GM23338 (cell line): ENCODE results near the gene CCR6. TPM values are rescaled to one million over a fixed set of nuclear protein-coding genes. Genes with fewer than 3 reads are reported as not detected.

Experiments used
- ATAC-seq: fragments of 200-7000 bp; cut with Tn5 transposase; 3 replicates; pipeline ENCODE4 v1.9.1; 2020
- DNase-seq: peaks from one replicate; pipeline ENCODE4 v3.0.0-alpha.2; 2015; ENCODE audit warnings: low spot score
- H2AFZ ChIP-seq: fragments of 200-600 bp; sonication (generic); 2 replicates; pipeline ENCODE4 v1.8.0; 2016; ENCODE audit warnings: antibody characterized with exemption, mild to moderate bottlenecking, moderate library complexity
- H3F3A ChIP-seq: fragments of 200-600 bp; sonication (generic); replicated peaks from 2 replicates; pipeline ENCODE4 v1.8.0; 2017; ENCODE audit warnings: antibody characterized with exemption, mixed run types, low read depth
- H3K27ac ChIP-seq: fragments of 200-600 bp; sonication (generic); 2 replicates; pipeline ENCODE4 v1.6.1; 2016; ENCODE audit warnings: low read depth
- H3K27me3 ChIP-seq: fragments of 200-600 bp; sonication (generic); 2 replicates; pipeline ENCODE4 v1.8.0; 2016; ENCODE audit warnings: mild to moderate bottlenecking, mixed run types, moderate library complexity; ENCODE audit not compliant: insufficient read depth
- H3K36me3 ChIP-seq: fragments of 200-600 bp; sonication (generic); 2 replicates; pipeline ENCODE4 v1.8.0; 2016; ENCODE audit warnings: mild to moderate bottlenecking; ENCODE audit not compliant: insufficient read depth
- H3K4me1 ChIP-seq: fragments of 200-600 bp; sonication (generic); 2 replicates; pipeline ENCODE4 v1.8.0; 2016; ENCODE audit warnings: mild to moderate bottlenecking, moderate library complexity; ENCODE audit not compliant: insufficient read depth
- H3K4me2 ChIP-seq: fragments of 200-600 bp; sonication (generic); 2 replicates; pipeline ENCODE4 v1.7.1; 2017; ENCODE audit warnings: mixed run types
- H3K4me3 ChIP-seq: fragments of 200-600 bp; sonication (generic); 2 replicates; pipeline ENCODE4 v1.6.1; 2016; ENCODE audit warnings: mixed run types
- H3K79me2 ChIP-seq: fragments of 200-600 bp; sonication (generic); replicated peaks from 2 replicates; pipeline ENCODE4 v1.8.0; 2017; ENCODE audit warnings: mild to moderate bottlenecking; ENCODE audit not compliant: insufficient read depth
- H3K9me2 ChIP-seq: fragments of 200-600 bp; sonication (generic); 2 replicates; pipeline ENCODE4 v1.8.0; 2017; ENCODE audit not compliant: insufficient read depth
- H4K20me1 ChIP-seq: fragments of 200-600 bp; sonication (generic); replicated peaks from 2 replicates; pipeline ENCODE4 v1.8.0; 2017; ENCODE audit warnings: mild to moderate bottlenecking; ENCODE audit not compliant: insufficient read depth
- H3K27ac Mint-ChIP-seq: 2 replicates; pipeline ENCODE4 v1.8.0; 2020; ENCODE audit warnings: inconsistent platforms, mild to moderate bottlenecking, moderate library complexity, mixed read lengths
- H3K27me3 Mint-ChIP-seq: 3 replicates; pipeline ENCODE4 v1.8.0; 2022; ENCODE audit warnings: low read depth, mild to moderate bottlenecking, moderate library complexity, mixed read lengths, inconsistent platforms; ENCODE audit not compliant: insufficient read depth, poor library complexity
- H3K36me3 Mint-ChIP-seq: 3 replicates; pipeline ENCODE4 v1.8.0; 2021; ENCODE audit warnings: low read depth, mild to moderate bottlenecking, inconsistent platforms, moderate library complexity, mixed read lengths
- H3K4me1 Mint-ChIP-seq: 3 replicates; pipeline ENCODE4 v1.8.0; 2020; ENCODE audit warnings: mild to moderate bottlenecking, inconsistent platforms, mixed read lengths
- H3K4me3 Mint-ChIP-seq: 3 replicates; pipeline ENCODE4 v1.8.0; 2021; ENCODE audit warnings: moderate library complexity, mild to moderate bottlenecking, inconsistent platforms, mixed read lengths
- H3K9me3 Mint-ChIP-seq: 3 replicates; pipeline ENCODE4 v1.8.0; 2020; ENCODE audit warnings: moderate library complexity, mild to moderate bottlenecking, inconsistent platforms, mixed read lengths
- CREB1 ChIP-seq: fragments of 250-450 bp; sonication (Bioruptor Pico); IDR thresholded peaks from 2 replicates; pipeline ENCODE4 v1.5.0; 2020; ENCODE audit warnings: low read depth, mild to moderate bottlenecking, moderate library complexity
- EZH2phosphoT487 ChIP-seq: fragments of 200-600 bp; sonication (generic); IDR thresholded peaks from one replicate; pipeline ENCODE4 v1.8.1; 2018; ENCODE audit warnings: antibody characterized with exemption; ENCODE audit not compliant: unreplicated experiment
- JUNB ChIP-seq: IDR thresholded peaks from one replicate; pipeline ENCODE4 v1.6.1; 2016; ENCODE audit warnings: antibody characterized with exemption; ENCODE audit not compliant: unreplicated experiment
- POLR2AphosphoS5 ChIP-seq: IDR thresholded peaks from 2 replicates; pipeline ENCODE4 v1.6.1; 2016; ENCODE audit warnings: antibody characterized with exemption, low read depth
- ZNF114 ChIP-seq: fragments of 250-450 bp; sonication (Bioruptor Pico); IDR thresholded peaks from 2 replicates; pipeline ENCODE4 v1.5.0; 2020; ENCODE audit warnings: mild to moderate bottlenecking, moderate library complexity
- polyA plus RNA-seq: library from polyadenylated mRNA; unstranded; fragments of >200 nt; fragmentation: Nextera tagmentation; extraction: Ambion mirVana; gene quantifications from 2 replicates; pipeline ENCODE4 v1.2.1, GENCODE V29; 2016
- total RNA-seq: library from RNA; depleted of rRNA; stranded (reverse); fragments of >200 nt; shearing (Covaris generic); gene quantifications from 2 replicates; pipeline ENCODE4 v1.2.3, GENCODE V29; 2014
- TF ChIP-seq, protein P1 (sequence below): IDR thresholded peaks from 2 replicates; pipeline ENCODE4 v1.6.1; 2016; ENCODE audit warnings: antibody characterized with exemption
- TF ChIP-seq, protein P2 (sequence below): IDR thresholded peaks from one replicate; pipeline ENCODE4 v1.6.1; 2018; ENCODE audit warnings: antibody characterized with exemption; ENCODE audit not compliant: unreplicated experiment
- TF ChIP-seq, protein P3 (sequence below): fragments of 250-450 bp; sonication (Bioruptor Pico); IDR thresholded peaks from 2 replicates; pipeline ENCODE4 v1.5.0; 2020; ENCODE audit warnings: mild to moderate bottlenecking, moderate library complexity

CCR6 gene
- total and polyA plus RNA-seq, 2 experiments from 2014 or later, result not detected

GRCh38 chr6:167106406-167106805, 16.5 kb upstream of the CCR6 start:
- DNase-seq (no peak), ATAC-seq (no peak)
- Mint-ChIP-seq H3K9me3 (no peaks in the 10 kb centered on the region), H3K36me3 (no peaks in the 10 kb centered on the region), H3K4me1 (peaks cover 4% of the 10 kb centered on the region; the same call in 1 of the 3 replicates), H3K4me3 (no peak overlapping the region), H3K27ac (no peak overlapping the region), H3K27me3 (peaks cover 8% of the 10 kb centered on the region)
- H3K4me3 ChIP-seq, result no peak overlapping the region
- no peak overlapping the region for H3K27ac ChIP-seq
- no peaks in the 10 kb centered on the region for H3K36me3 ChIP-seq
- no peaks in the 10 kb centered on the region for H3K9me2 ChIP-seq
- H3K4me1 ChIP-seq, result no peaks in the 10 kb centered on the region
- no peak overlapping the region for H2AFZ ChIP-seq
- H4K20me1 ChIP-seq, result no peaks in the 10 kb centered on the region
- no peak overlapping the region for H3K4me2 ChIP-seq
- no peaks in the 10 kb centered on the region for H3K27me3 ChIP-seq
- H3F3A ChIP-seq, result no peaks in the 10 kb centered on the region
- TF ChIP-seq POLR2AphosphoS5 (no peak), CREB1 (CRISPR knock-in tag) (no peak), ZNF114 (CRISPR knock-in tag) (no peak), JUNB (no peak)
- TF ChIP-seq, protein P1, sequence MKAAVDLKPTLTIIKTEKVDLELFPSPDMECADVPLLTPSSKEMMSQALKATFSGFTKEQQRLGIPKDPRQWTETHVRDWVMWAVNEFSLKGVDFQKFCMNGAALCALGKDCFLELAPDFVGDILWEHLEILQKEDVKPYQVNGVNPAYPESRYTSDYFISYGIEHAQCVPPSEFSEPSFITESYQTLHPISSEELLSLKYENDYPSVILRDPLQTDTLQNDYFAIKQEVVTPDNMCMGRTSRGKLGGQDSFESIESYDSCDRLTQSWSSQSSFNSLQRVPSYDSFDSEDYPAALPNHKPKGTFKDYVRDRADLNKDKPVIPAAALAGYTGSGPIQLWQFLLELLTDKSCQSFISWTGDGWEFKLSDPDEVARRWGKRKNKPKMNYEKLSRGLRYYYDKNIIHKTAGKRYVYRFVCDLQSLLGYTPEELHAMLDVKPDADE, result no peak
- TF ChIP-seq, protein P2, sequence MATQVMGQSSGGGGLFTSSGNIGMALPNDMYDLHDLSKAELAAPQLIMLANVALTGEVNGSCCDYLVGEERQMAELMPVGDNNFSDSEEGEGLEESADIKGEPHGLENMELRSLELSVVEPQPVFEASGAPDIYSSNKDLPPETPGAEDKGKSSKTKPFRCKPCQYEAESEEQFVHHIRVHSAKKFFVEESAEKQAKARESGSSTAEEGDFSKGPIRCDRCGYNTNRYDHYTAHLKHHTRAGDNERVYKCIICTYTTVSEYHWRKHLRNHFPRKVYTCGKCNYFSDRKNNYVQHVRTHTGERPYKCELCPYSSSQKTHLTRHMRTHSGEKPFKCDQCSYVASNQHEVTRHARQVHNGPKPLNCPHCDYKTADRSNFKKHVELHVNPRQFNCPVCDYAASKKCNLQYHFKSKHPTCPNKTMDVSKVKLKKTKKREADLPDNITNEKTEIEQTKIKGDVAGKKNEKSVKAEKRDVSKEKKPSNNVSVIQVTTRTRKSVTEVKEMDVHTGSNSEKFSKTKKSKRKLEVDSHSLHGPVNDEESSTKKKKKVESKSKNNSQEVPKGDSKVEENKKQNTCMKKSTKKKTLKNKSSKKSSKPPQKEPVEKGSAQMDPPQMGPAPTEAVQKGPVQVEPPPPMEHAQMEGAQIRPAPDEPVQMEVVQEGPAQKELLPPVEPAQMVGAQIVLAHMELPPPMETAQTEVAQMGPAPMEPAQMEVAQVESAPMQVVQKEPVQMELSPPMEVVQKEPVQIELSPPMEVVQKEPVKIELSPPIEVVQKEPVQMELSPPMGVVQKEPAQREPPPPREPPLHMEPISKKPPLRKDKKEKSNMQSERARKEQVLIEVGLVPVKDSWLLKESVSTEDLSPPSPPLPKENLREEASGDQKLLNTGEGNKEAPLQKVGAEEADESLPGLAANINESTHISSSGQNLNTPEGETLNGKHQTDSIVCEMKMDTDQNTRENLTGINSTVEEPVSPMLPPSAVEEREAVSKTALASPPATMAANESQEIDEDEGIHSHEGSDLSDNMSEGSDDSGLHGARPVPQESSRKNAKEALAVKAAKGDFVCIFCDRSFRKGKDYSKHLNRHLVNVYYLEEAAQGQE, result no peak
- H3K79me2 ChIP-seq, result no peaks in the 10 kb centered on the region

DNA sequence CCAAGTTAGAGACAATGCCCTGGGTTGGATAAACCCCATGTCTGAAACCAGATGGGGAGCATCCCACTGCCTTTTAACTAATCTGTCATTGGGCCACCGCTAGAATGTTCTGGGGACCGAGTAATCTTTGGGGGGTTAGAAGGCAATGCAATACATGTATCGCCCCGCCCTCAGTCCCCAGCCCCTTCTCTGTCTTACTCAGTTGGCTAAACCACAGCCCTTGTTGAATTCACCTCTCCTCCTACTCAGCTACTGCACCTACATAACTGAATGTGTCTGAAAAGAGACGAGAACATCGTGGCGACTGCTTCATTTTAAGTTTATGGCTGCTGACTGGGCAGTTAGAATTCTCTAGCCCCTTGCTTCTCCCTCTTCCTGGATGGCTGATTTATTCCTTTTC, 15.1 kb upstream of the CCR6 start:
- Histone ChIP-seq H3K4me3 (no peak overlapping the region), H3K9me2 (no peaks in the 10 kb centered on the region), H3K27ac (no peak overlapping the region), H3K4me2 (no peak overlapping the region), H3K36me3 (no peaks in the 10 kb centered on the region), H4K20me1 (no peaks in the 10 kb centered on the region), H3F3A (no peaks in the 10 kb centered on the region), H3K27me3 (no peaks in the 10 kb centered on the region), H3K79me2 (no peaks in the 10 kb centered on the region), H2AFZ (no peak overlapping the region), H3K4me1 (no peaks in the 10 kb centered on the region)
- peaks cover 8% of the 10 kb centered on the region for H3K27me3 Mint-ChIP-seq
- no peaks in the 10 kb centered on the region for H3K9me3 Mint-ChIP-seq
- no peaks in the 10 kb centered on the region; the same call in 2 of the 3 replicates for H3K4me1 Mint-ChIP-seq
- H3K4me3 Mint-ChIP-seq, result no peak overlapping the region
- no peak overlapping the region for H3K27ac Mint-ChIP-seq
- ATAC-seq, result no peak
- DNase-seq, result no peak
- H3K36me3 Mint-ChIP-seq, result no peaks in the 10 kb centered on the region
- TF ChIP-seq EZH2phosphoT487, result no peak
- TF ChIP-seq, protein P3, sequence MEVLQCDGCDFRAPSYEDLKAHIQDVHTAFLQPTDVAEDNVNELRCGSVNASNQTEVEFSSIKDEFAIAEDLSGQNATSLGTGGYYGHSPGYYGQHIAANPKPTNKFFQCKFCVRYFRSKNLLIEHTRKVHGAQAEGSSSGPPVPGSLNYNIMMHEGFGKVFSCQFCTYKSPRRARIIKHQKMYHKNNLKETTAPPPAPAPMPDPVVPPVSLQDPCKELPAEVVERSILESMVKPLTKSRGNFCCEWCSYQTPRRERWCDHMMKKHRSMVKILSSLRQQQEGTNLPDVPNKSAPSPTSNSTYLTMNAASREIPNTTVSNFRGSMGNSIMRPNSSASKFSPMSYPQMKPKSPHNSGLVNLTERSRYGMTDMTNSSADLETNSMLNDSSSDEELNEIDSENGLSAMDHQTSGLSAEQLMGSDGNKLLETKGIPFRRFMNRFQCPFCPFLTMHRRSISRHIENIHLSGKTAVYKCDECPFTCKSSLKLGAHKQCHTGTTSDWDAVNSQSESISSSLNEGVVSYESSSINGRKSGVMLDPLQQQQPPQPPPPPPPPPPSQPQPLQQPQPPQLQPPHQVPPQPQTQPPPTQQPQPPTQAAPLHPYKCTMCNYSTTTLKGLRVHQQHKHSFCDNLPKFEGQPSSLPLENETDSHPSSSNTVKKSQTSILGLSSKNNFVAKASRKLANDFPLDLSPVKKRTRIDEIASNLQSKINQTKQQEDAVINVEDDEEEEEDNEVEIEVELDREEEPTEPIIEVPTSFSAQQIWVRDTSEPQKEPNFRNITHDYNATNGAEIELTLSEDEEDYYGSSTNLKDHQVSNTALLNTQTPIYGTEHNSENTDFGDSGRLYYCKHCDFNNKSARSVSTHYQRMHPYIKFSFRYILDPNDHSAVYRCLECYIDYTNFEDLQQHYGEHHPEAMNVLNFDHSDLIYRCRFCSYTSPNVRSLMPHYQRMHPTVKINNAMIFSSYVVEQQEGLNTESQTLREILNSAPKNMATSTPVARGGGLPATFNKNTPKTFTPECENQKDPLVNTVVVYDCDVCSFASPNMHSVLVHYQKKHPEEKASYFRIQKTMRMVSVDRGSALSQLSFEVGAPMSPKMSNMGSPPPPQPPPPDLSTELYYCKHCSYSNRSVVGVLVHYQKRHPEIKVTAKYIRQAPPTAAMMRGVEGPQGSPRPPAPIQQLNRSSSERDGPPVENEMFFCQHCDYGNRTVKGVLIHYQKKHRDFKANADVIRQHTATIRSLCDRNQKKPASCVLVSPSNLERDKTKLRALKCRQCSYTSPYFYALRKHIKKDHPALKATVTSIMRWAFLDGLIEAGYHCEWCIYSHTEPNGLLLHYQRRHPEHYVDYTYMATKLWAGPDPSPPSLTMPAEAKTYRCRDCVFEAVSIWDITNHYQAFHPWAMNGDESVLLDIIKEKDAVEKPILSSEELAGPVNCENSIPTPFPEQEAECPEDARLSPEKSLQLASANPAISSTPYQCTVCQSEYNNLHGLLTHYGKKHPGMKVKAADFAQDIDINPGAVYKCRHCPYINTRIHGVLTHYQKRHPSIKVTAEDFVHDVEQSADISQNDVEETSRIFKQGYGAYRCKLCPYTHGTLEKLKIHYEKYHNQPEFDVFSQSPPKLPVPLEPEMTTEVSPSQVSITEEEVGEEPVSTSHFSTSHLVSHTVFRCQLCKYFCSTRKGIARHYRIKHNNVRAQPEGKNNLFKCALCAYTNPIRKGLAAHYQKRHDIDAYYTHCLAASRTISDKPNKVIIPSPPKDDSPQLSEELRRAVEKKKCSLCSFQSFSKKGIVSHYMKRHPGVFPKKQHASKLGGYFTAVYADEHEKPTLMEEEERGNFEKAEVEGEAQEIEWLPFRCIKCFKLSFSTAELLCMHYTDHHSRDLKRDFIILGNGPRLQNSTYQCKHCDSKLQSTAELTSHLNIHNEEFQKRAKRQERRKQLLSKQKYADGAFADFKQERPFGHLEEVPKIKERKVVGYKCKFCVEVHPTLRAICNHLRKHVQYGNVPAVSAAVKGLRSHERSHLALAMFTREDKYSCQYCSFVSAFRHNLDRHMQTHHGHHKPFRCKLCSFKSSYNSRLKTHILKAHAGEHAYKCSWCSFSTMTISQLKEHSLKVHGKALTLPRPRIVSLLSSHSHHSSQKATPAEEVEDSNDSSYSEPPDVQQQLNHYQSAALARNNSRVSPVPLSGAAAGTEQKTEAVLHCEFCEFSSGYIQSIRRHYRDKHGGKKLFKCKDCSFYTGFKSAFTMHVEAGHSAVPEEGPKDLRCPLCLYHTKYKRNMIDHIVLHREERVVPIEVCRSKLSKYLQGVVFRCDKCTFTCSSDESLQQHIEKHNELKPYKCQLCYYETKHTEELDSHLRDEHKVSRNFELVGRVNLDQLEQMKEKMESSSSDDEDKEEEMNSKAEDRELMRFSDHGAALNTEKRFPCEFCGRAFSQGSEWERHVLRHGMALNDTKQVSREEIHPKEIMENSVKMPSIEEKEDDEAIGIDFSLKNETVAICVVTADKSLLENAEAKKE (CRISPR knock-in tag), result no peak
- TF ChIP-seq, protein P2, result no peak
